GM19468 (cell line): ENCODE data around the gene CLSTN1.
"Not testable (repeated sequence)": the region's sequence is repeated elsewhere in the genome, so short reads cannot be mapped to it uniquely, and the experiment has no call there.

Source experiments
- ATAC-seq: cut with Tn5 transposase; IDR thresholded peaks from one replicate; pipeline ENCODE4 v1.9.1; 2021; ENCODE audit warnings: mild to moderate bottlenecking, moderate library complexity, moderate number of reproducible peaks; ENCODE audit not compliant: unreplicated experiment; ENCODE audit errors: extremely low read depth

The CLSTN1 gene

GRCh38 chr1:9774712-9775679, 48.8 kb downstream of the CLSTN1 start:
- ATAC-seq = no peak

DNA sequence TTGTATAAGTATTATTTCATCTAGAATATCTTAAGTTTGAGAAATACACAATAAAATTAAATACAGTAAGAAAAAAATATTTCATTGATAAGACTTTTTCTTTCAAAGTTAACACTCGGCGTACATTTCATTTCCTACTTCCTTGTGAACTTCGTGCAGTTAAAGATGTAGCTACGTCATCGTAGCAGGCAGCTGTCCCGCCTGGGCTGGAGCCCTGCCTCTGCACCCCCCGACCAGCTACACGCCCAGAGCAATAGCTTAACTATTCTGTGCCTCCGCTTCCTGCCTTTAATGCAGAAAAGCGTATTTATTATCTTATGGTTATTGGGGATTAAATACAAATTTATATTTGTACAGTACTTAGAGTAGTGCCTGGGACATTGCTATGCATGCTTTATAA, 53.5 kb downstream of the CLSTN1 start:
- no peak for ATAC-seq

DNA sequence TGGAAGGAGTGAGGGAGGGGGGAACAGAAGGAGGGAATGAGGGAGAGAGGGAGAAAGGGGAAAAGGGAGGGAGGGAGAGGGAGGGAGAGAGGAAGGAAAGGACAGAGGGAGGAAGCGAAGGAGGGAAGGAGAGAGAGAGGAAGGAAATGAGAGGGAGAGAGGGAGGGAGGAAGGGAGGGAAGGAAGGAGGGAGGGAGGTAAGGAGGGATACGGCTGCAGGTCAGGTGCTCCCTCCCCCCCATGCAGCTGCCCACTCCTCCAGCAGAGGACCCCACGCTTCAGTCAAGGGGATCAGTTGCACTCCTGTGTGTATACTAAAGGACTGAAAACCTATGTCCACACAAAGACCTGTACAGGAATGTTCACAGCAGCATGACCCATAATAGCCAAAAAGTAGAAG, 54.8 kb downstream of the CLSTN1 start:
- no peak for ATAC-seq

- no peak for ATAC-seq
Measured at GRCh38 chr1:9767964-9768668, 55.6 kb downstream of the CLSTN1 start.

DNA sequence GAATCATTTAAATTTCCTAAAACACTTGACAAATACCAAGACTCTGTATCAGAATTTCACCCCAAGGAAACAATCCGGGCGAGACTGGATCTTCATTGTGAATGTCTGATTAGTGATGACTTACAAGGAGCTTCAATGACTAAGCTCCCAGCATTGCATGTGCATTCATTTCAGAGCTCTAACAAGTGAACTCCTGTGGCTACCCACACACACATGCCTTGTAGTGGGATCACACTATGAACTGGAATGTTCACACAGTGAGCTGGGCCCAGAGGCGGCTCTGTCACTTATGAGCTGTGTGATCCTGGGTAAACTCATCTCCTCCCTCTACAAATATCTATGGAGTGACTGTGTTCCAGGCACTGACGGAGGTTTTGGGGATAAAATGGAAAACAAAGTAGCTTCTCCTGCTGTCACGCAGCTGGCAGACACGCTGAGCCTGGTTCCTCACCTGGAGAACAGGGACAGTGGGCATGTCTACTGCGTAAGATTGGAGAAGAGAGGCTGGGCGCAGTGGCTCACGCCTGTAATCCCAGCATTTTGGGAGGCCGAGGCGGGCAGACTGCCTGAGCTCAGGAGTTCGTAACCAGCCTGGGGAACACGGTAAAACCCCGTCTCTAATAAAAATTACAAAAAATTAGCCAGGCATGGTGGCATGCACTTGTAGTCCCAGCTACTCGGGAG, 56.9 kb downstream of the CLSTN1 start:
- ATAC-seq = no peak

DNA sequence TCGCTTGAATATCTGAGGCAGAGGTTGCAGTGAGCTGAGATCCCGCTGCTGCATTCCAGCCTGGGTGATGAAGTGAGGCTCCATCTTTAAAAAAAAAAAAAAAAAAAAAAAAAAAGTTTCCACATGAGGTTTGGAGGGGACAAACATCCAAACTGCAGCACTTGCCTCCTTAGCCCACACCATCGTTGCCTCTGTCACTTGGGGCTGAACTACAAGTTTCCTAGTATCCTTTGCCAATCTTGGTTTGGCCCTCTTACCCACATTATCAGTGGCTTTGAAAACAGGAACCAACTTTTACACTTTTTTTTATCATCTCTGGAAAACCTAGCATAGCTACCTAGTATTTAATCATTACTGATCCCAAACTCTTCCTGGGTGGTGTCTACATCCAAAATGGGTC, 59.2 kb downstream of the CLSTN1 start:
- no peak for ATAC-seq

DNA sequence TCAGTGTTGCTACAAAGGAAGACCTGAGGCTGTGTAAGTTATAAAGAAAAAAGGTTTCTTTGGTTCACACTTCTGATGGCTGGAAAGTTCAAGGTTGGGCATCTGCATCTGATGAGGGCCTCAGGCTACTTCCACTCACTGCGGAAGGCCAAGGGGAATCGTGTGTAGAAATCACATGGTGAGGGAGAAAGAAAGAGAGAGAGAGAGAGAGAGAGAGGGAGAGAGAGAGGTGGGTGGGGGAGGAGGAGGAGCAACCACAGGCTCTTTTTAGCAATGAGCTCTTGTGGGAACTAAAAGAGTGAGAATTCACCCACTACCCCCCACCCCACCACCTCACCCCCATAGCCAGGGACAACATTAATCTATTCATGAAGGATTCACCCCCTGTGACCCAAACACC, 59.9 kb downstream of the CLSTN1 start:
- ATAC-seq = no peak

GRCh38 chr1:9762446-9762845, 61.3 kb downstream of the CLSTN1 start:
- ATAC-seq = not testable (repeated sequence)

GRCh38 chr1:9761855-9762254, 61.9 kb downstream of the CLSTN1 start:
- no peak for ATAC-seq

DNA sequence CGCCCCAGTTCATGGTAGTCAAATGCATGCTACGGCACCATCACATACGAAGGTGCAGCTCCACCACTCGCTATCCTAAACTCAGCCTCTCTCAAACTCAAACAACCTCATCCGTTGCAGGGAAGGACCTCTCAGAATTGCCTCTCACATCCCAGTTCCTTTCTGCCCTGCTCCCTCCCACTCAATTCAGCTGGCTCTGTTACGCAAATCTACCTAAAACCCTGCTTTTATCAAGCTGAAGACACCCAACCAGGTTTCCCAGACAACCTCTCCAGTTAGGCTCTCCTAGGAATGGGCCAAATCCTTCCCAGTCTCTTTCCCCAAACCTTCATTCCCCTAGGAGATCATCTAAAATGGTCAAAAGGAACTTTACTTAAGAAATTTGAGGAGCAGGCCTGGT, 62.9 kb downstream of the CLSTN1 start:
- ATAC-seq = no peak

- no peak for ATAC-seq
Measured at GRCh38 chr1:9759939-9760338, 63.8 kb downstream of the CLSTN1 start.

DNA sequence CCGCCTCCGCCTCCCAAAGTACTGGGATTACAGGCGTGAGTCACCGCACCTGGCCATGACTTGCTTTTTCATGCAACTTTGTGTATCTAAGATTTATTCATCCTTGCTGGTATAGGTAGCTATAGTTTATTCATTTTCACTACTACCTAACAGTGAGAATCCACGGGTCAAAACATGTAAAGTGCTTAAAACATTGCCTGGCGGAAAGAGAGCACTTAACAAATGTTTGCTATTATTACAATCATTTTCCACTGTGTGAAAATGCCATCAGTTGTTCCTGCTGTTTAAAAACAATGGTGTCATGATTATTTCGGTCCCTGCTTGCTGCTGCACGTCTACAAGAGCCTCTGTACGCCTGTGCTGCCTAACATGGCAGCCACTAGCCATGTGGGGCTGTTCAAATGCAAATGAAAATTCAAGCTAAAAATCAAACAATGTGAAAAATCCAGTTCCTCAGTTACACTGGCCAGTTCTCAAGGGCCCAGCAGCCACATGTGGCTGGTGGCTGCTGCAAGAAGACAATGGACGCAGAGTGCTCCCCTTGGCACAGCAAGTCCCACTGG, 65.1 kb downstream of the CLSTN1 start:
- ATAC-seq = no peak

DNA sequence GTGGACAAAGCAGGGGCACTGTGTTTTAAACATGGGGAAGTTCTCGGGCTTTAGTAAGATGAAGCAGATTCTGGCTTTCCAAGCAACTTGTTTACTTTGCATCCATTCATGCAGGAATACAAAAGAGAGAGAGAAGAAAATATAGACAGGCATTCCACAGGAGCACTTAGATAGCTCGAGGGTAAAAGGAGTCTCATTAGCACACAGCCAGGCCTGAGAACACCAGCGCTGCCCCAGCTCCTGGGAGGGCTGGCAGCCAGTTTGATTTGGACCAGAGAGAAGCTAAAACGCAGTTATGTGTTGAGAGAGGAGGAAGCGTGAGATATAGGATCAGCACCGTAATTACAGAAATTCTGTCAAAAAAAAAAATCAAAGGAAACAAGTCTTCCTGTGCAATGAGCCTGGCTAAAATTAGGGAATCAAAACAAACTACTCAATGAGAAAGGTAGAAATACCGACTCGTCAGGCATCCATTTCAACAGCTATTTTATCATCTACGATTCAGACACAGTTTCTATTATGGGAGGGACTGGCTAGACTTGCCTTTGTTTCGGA, 68.2 kb downstream of the CLSTN1 start:
- ATAC-seq = no peak

GRCh38 chr1:9753121-9753531, 70.6 kb downstream of the CLSTN1 start:
- no peak for ATAC-seq

DNA sequence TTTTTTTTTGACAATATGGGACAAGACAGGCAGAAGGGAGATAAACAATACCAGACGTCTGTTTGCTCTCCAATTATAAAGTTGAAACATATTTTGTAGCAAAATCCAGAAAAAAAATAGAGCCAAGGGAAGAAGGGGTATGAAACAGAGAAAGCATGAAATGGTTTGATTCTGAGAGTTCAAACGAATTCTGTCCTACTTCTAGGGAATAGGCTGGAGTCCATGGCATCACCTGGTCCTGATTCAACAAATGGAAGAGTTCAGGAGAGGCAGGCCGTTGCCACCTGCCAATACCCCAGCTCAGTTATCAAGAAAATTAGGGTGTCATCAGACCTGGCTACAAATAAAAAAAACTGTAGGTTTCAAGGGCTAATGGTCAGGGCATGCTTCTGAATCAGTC, 71.8 kb downstream of the CLSTN1 start:
- no peak for ATAC-seq

DNA sequence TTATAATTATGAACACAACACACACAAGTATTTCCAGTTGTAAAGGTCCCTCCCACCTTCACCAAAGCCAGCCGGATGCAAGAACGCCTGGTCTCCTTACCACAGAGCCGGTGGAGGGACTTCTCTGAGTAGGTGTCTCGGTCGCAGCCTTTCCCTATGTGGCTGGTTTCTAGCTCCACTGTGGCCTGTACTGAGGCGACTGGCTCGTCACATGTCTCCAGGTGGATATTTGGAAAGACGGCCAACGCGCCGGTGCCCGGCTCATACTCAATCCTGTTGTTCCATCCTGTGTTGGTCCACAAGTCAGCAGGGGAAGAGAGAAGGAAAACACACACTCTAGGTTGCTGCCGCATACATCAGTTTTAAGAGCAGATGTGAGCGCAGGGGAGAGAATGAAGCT, 74.4 kb downstream of the CLSTN1 start:
- no peak for ATAC-seq

DNA sequence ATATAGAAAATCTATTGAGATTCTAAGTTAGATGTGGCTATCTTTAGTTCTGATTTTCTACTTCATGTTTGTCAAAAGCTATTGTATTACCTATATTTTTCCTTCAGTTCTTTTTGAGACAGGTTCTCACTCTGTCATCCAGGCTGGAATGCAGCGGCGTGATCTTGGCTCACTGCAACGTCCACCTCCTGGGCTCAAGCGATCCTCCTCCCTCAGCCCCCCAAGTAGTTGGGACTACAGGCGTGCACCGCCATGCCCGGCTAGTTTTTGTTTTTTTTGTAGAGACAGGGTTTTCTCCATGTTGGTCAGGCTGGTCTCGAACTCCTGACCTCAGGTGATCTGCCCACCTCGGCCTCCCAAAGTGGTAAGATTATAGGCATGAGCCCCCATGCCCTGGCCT, 75.4 kb downstream of the CLSTN1 start:
- ATAC-seq = not testable (repeated sequence)

GRCh38 chr1:9746651-9747050, 77.1 kb downstream of the CLSTN1 start:
- no peak for ATAC-seq

GRCh38 chr1:9746211-9746610, 77.6 kb downstream of the CLSTN1 start:
- no peak for ATAC-seq

- no peak for ATAC-seq
Measured at GRCh38 chr1:9744106-9744799, 79.5 kb downstream of the CLSTN1 start.
